ENCODE results near the gene NCF4.
A peak's percentile ranks its signal among the peaks of the same experiment; 100 is the strongest.

The NCF4 gene

GRCh38 chr22:36881504-36882245, 20.9 kb downstream of the NCF4 start:
- no peak for DNase-seq
- H3K27me3 Mint-ChIP-seq = peaks cover 4% of the 10 kb centered on the region
- H3K4me3 Mint-ChIP-seq = no peak overlapping the region
- H3K9me3 Mint-ChIP-seq = peaks cover 40% of the 10 kb centered on the region
- peaks cover 7% of the 10 kb centered on the region for H3K4me1 Mint-ChIP-seq
- no peak overlapping the region for H3K27ac Mint-ChIP-seq
- CTCF ChIA-PET = no interaction called here
- peaks cover 11% of the 10 kb centered on the region for H3K36me3 Mint-ChIP-seq

- Mint-ChIP-seq H3K4me3 (no peak overlapping the region), H3K9me3 (peaks cover 35% of the 10 kb centered on the region), H3K4me1 (peaks cover 12% of the 10 kb centered on the region), H3K27ac (no peak overlapping the region), H3K36me3 (peaks cover 9% of the 10 kb centered on the region), H3K27me3 (peaks cover 4% of the 10 kb centered on the region)
- CTCF ChIA-PET = no interaction called here
- DNase-seq = no peak
Observed at GRCh38 chr22:36884349-36885158, 23.7 kb downstream of the NCF4 start.

GRCh38 chr22:36885474-36885873, 24.7 kb downstream of the NCF4 start:
- peaks cover 4% of the 10 kb centered on the region for H3K27me3 Mint-ChIP-seq
- peaks cover 12% of the 10 kb centered on the region for H3K4me1 Mint-ChIP-seq
- CTCF ChIA-PET = interaction anchor here (0.7 kb wide), 1 partner anchor 12 kb away, joined by 3 read pairs; no protein-coding TSS in a partner anchor
- peaks cover 30% of the 10 kb centered on the region for H3K9me3 Mint-ChIP-seq
- H3K27ac Mint-ChIP-seq = no peak overlapping the region
- H3K4me3 Mint-ChIP-seq = no peak overlapping the region
- no peak for DNase-seq
- H3K36me3 Mint-ChIP-seq = peaks cover 9% of the 10 kb centered on the region

GRCh38 chr22:36886016-36886415, 25.2 kb downstream of the NCF4 start:
- Mint-ChIP-seq H3K4me1 (peaks cover 12% of the 10 kb centered on the region), H3K4me3 (no peak overlapping the region), H3K27me3 (peaks cover 4% of the 10 kb centered on the region), H3K36me3 (peaks cover 8% of the 10 kb centered on the region), H3K9me3 (peaks cover 24% of the 10 kb centered on the region), H3K27ac (no peak overlapping the region)
- DNase-seq = no peak
- CTCF ChIA-PET = interaction anchor here (0.7 kb wide), 1 partner anchor 12 kb away, joined by 3 read pairs; no protein-coding TSS in a partner anchor

- no peak for DNase-seq
- H3K36me3 Mint-ChIP-seq = peaks cover 2% of the 10 kb centered on the region
- H3K27me3 Mint-ChIP-seq = peaks cover 8% of the 10 kb centered on the region
- H3K27ac Mint-ChIP-seq = peak overlapping the region; percentile 26
- no peak overlapping the region for H3K4me3 Mint-ChIP-seq
- peaks cover 16% of the 10 kb centered on the region for H3K9me3 Mint-ChIP-seq
- CTCF ChIA-PET = no interaction called here
- peaks cover 5% of the 10 kb centered on the region for H3K4me1 Mint-ChIP-seq
Observed at GRCh38 chr22:36887162-36887561, 26.4 kb downstream of the NCF4 start.

- H3K27ac Mint-ChIP-seq = no peak overlapping the region
- H3K36me3 Mint-ChIP-seq = no peaks in the 10 kb centered on the region
- no peak overlapping the region for H3K4me3 Mint-ChIP-seq
- H3K9me3 Mint-ChIP-seq = peaks cover 6% of the 10 kb centered on the region
- peaks cover 27% of the 10 kb centered on the region for H3K27me3 Mint-ChIP-seq
- H3K4me1 Mint-ChIP-seq = peaks cover 5% of the 10 kb centered on the region
- CTCF ChIA-PET = interaction anchor here (1.5 kb wide), 1 partner anchor 36 kb away, joined by 4 read pairs; no protein-coding TSS in a partner anchor
- no peak for DNase-seq
Observed at GRCh38 chr22:36891646-36892045, 30.8 kb downstream of the NCF4 start.

- no peak overlapping the region for H3K4me3 Mint-ChIP-seq
- no peak overlapping the region for H3K27ac Mint-ChIP-seq
- CTCF ChIA-PET = interaction anchor here (1.5 kb wide), 1 partner anchor 36 kb away, joined by 4 read pairs; no protein-coding TSS in a partner anchor
- no peak for DNase-seq
- peaks cover 34% of the 10 kb centered on the region for H3K27me3 Mint-ChIP-seq
- H3K36me3 Mint-ChIP-seq = no peaks in the 10 kb centered on the region
- H3K4me1 Mint-ChIP-seq = peaks cover 2% of the 10 kb centered on the region
- H3K9me3 Mint-ChIP-seq = peaks cover 9% of the 10 kb centered on the region
Observed at GRCh38 chr22:36892292-36892691, 31.5 kb downstream of the NCF4 start.

- peaks cover 9% of the 10 kb centered on the region for H3K9me3 Mint-ChIP-seq
- H3K4me1 Mint-ChIP-seq = no peaks in the 10 kb centered on the region
- H3K36me3 Mint-ChIP-seq = no peaks in the 10 kb centered on the region
- CTCF ChIA-PET = no interaction called here
- H3K27ac Mint-ChIP-seq = no peak overlapping the region
- H3K27me3 Mint-ChIP-seq = peaks cover 38% of the 10 kb centered on the region
- no peak overlapping the region for H3K4me3 Mint-ChIP-seq
- no peak for DNase-seq
Observed at GRCh38 chr22:36893262-36893661, 32.5 kb downstream of the NCF4 start.

GRCh38 chr22:36894266-36894665, 33.5 kb downstream of the NCF4 start:
- CTCF ChIA-PET = no interaction called here
- no peaks in the 10 kb centered on the region for H3K4me1 Mint-ChIP-seq
- H3K4me3 Mint-ChIP-seq = no peak overlapping the region
- no peak overlapping the region for H3K27ac Mint-ChIP-seq
- peaks cover 43% of the 10 kb centered on the region for H3K27me3 Mint-ChIP-seq
- H3K9me3 Mint-ChIP-seq = peaks cover 9% of the 10 kb centered on the region
- no peak for DNase-seq
- H3K36me3 Mint-ChIP-seq = no peaks in the 10 kb centered on the region

GRCh38 chr22:36897611-36898010, 36.8 kb downstream of the NCF4 start:
- DNase-seq = no peak
- no peak overlapping the region for H3K4me3 Mint-ChIP-seq
- H3K27ac Mint-ChIP-seq = no peak overlapping the region
- H3K9me3 Mint-ChIP-seq = peaks cover 16% of the 10 kb centered on the region
- H3K27me3 Mint-ChIP-seq = peaks cover 55% of the 10 kb centered on the region
- no peaks in the 10 kb centered on the region for H3K36me3 Mint-ChIP-seq
- peaks cover 8% of the 10 kb centered on the region for H3K4me1 Mint-ChIP-seq
- CTCF ChIA-PET = interaction anchor here (0.5 to 1.2 kb wide), 2 partner anchors 50 to 131 kb away, joined by 3 read pairs; no protein-coding TSS in a partner anchor

GRCh38 chr22:36898690-36899089, 37.9 kb downstream of the NCF4 start:
- CTCF ChIA-PET = no interaction called here
- DNase-seq = no peak
- H3K27me3 Mint-ChIP-seq = peaks cover 62% of the 10 kb centered on the region
- peaks cover 8% of the 10 kb centered on the region for H3K4me1 Mint-ChIP-seq
- no peak overlapping the region for H3K4me3 Mint-ChIP-seq
- no peak overlapping the region for H3K27ac Mint-ChIP-seq
- no peaks in the 10 kb centered on the region for H3K36me3 Mint-ChIP-seq
- peaks cover 16% of the 10 kb centered on the region for H3K9me3 Mint-ChIP-seq

GRCh38 chr22:36899498-36899897, 38.7 kb downstream of the NCF4 start:
- Mint-ChIP-seq H3K9me3 (peaks cover 16% of the 10 kb centered on the region), H3K4me3 (no peak overlapping the region), H3K4me1 (peaks cover 8% of the 10 kb centered on the region), H3K27ac (no peak overlapping the region), H3K36me3 (no peaks in the 10 kb centered on the region), H3K27me3 (peaks cover 68% of the 10 kb centered on the region)
- CTCF ChIA-PET = no interaction called here
- DNase-seq = no peak

- no peak for DNase-seq
- peaks cover 13% of the 10 kb centered on the region for H3K9me3 Mint-ChIP-seq
- no peak overlapping the region for H3K4me3 Mint-ChIP-seq
- CTCF ChIA-PET = no interaction called here
- H3K27ac Mint-ChIP-seq = no peak overlapping the region
- H3K36me3 Mint-ChIP-seq = no peaks in the 10 kb centered on the region
- H3K27me3 Mint-ChIP-seq = peaks cover 65% of the 10 kb centered on the region
- peaks cover 8% of the 10 kb centered on the region for H3K4me1 Mint-ChIP-seq
Observed at GRCh38 chr22:36900225-36900624, 39.4 kb downstream of the NCF4 start.

GRCh38 chr22:36900880-36901279, 40.1 kb downstream of the NCF4 start:
- Mint-ChIP-seq H3K27me3 (peaks cover 68% of the 10 kb centered on the region), H3K4me3 (no peak overlapping the region), H3K4me1 (peaks cover 8% of the 10 kb centered on the region), H3K9me3 (peaks cover 10% of the 10 kb centered on the region), H3K27ac (no peak overlapping the region), H3K36me3 (no peaks in the 10 kb centered on the region)
- no peak for DNase-seq
- CTCF ChIA-PET = no interaction called here
